HAP-1 (cell line): ENCODE measurements around the gene FSD1.
"Not testable (repeated sequence)": the region's sequence is repeated elsewhere in the genome, so short reads cannot be mapped to it uniquely, and the experiment has no call there.

Source experiments
- DNase-seq, 2 experiments: peaks; one replicate each; pipeline ENCODE4 v3.0.0-alpha.2; 2016 to 2020; ENCODE audit warnings: low spot score in 2 of 2
- H3K27me3 ChIP-seq: fragments of 250-450 bp; sonication (Bioruptor Pico); 2 replicates; pipeline ENCODE4 v1.5.1; 2020; ENCODE audit warnings: low read depth, mild to moderate bottlenecking, moderate library complexity
- H3K36me3 ChIP-seq: fragments of 250-450 bp; sonication (Bioruptor Pico); replicated peaks from 2 replicates; pipeline ENCODE4 v1.5.1; 2020; ENCODE audit warnings: mild to moderate bottlenecking
- H3K4me1 ChIP-seq: fragments of 250-450 bp; sonication (Bioruptor Pico); 2 replicates; pipeline ENCODE4 v1.5.1; 2020; ENCODE audit warnings: mild to moderate bottlenecking
- H3K4me3 ChIP-seq: fragments of 250-450 bp; sonication (Bioruptor Pico); 2 replicates; pipeline ENCODE4 v1.5.1; 2020; ENCODE audit warnings: mild to moderate bottlenecking, moderate library complexity
- H3K9me3 ChIP-seq: fragments of 250-450 bp; sonication (Bioruptor Pico); 2 replicates; pipeline ENCODE4 v1.5.1; 2020; ENCODE audit warnings: mild to moderate bottlenecking, moderate library complexity
- in situ Hi-C: fragments of 300-500 bp; cut with MboI; formaldehyde crosslinking; loops from 3 replicates; pipeline ENCODE4 v1.14.3; 2020; ENCODE audit warnings: low sequenced_read_pairs, inconsistent platforms, mixed read lengths

Gene FSD1

DNA sequence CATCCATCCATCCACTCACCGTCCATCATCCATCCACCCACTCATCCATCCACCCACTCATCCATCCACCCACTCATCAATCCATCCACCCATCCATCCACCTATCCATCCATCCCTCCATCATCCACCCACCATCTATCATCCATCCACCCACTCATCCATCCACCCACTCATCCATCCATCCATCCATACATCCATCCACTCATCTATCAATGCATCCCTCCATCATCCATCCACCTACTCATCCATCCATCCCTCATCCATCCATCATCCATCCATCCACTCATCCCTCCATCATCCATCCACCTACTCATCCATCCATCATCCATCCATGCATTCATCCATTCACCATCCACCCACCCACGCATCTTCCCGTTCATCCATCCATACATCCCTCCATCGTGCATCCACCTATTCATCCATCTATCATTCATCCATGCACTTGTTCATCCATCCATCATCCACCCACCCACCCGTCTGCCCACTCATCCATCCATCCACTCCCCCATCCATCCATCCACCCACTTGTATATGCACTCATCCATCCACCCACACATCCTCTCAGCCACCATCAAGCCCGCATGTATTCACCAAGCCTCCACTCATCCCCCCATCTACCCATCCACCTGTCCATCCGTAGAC lies 30.7 kb downstream of the FSD1 start:
- no peak overlapping the region for H3K4me3 ChIP-seq
- H3K27me3 ChIP-seq: no peaks in the 10 kb centered on the region
- in situ Hi-C loops: no loop called here
- no peaks in the 10 kb centered on the region for H3K9me3 ChIP-seq
- no peak for DNase-seq
- peaks cover 5% of the 10 kb centered on the region for H3K4me1 ChIP-seq
- H3K36me3 ChIP-seq: no peaks in the 10 kb centered on the region

DNA sequence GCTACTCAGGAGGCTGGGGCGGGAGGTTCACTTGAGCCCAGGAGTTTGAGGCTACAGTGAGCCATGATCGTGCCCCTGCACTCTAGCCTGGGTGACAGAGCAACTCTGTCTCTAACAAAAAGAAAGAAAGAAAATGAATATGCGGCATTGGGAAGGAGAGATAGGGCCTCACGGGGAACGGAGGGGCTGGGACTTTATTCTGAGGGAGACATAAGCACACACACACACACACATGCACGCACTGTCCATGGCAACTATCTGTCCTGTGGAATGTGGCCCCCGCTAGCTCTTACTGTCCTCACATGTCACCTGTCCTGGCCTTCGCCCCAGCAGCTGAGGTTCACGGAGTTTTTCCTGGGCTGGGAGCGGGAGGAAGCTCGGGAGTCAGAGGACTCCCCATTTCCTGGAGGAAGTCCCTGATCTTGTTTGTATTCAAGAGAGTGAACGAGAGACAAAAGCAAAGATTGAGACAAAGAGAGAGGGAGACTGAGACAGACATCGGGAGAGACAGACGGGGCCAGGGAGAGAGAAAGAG lies 33.6 kb downstream of the FSD1 start:
- H3K9me3 ChIP-seq: no peaks in the 10 kb centered on the region
- DNase-seq: no peak
- H3K4me1 ChIP-seq: peaks cover 7% of the 10 kb centered on the region
- in situ Hi-C loops: no loop called here
- no peaks in the 10 kb centered on the region for H3K27me3 ChIP-seq
- peak overlapping the region; percentile 7; the same call in 1 of the 2 replicates for H3K4me3 ChIP-seq
- H3K36me3 ChIP-seq: no peaks in the 10 kb centered on the region

DNA sequence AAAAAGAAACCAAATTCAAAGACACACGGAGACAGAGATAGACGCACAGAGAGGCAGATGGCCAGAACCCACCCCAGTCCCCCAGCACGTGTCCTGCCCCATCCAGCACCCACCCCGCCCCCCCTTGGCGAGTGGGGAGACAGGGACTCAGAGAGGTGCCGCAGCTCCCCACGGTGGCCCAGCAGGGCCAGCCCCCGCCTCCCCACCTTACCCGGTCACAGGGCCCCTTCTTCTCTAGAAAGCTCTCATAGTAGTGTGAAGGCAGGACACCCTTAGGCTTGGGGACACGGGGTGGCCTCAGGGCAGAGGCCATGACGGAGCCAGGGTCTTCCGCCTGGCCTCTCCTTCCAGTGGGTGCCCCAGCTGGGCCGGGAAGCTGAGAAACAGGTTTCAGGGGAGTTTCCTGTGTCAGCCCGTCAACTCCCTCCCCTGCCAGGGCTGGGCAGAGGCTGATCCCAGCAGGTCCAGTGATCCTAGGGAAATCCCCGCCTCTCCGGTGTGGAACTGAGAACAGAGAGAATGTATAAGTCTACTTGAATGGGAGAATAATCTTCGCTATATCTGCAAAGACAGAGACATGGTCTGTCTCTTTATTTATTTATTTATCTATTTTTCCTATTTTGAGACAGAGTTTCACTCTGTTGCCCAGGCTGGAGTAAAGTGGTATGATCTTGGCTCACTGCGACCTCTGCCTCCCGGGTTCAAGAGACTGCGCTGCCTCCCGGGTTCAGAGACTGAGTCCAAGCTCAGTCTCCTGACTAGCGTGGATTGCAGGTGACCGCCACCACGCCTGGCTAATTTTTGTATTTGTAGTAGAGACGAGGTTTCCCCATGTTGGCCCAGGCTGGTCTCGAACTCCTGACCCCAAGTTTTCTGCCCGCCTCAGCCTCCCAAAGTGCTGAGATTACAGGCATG lies 34.3 kb downstream of the FSD1 start, which contains the start of gene STAP2:
STAP2 (minus strand) TSS at position 387 of the 915 bp plus-strand sequence; CDS start at position 313, 74 bp downstream.
- no peak for DNase-seq
- H3K4me3 ChIP-seq: peak within 1 kb of the TSS; percentile 7; the same call in 1 of the 2 replicates
- in situ Hi-C loops: no loop called here

DNA sequence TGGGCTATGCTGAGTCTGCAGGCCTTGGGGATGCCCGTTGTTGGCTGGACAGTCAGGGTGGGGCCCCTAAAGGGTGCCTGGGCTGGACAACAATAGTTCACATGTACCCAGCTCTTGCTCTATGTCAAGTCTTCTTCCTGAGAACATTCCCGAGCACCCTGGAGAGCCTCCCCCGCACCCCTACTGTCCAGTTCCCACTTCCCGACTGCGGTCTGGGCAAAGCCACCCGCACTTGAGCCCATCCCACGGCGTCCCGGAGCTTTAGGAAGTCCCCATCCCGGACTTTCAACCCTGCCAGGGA lies 37.9 kb downstream of the FSD1 start:
- in situ Hi-C loops: no loop called here
- H3K4me3 ChIP-seq: peak overlapping the region; percentile 44
- no peak for DNase-seq

More for the DNA sequence above, 34.3 kb downstream of the FSD1 start, which contains the start of gene STAP2:
- Histone ChIP-seq H3K4me1 (peaks cover 7% of the 10 kb centered on the region), H3K36me3 (no peaks in the 10 kb centered on the region), H3K27me3 (no peaks in the 10 kb centered on the region), H3K9me3 (no peaks in the 10 kb centered on the region)

DNA sequence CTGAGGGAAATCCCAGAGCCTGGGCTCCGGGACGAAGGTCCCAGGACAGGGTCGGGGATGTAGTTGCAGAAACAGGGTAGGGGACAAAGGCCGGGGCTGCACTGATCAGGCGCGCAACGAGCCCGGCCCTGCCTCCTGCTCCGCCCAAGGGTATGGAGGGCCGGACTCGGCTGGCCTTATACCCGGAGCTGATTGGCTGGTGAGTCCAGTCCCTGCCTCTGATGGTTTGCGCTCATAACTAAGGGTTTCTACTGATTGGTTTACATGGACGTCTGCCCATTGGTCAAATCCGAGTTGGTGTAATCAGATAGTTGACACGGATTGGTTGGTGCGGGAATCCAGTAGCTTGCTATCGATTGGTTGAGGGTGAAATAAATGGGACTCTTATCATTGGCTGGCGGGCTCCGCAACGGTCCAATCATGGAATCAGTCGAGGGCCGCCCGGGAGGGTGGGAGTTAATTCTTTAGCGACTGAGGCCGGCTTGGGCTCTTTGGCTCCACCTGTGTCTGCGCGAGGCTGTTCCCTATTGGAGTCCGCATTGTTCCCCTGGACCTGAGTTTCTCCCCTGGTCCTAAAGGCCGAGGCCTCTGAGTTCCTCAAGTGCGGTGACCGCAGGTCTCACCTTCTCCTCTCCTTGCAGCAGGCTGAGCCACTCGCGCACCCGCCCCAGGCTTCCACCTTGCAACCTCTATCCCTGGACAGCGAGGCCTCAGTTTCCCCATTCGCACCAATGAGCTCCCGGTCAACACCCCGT lies 38.4 kb downstream of the FSD1 start:
- Histone ChIP-seq H3K36me3 (peaks cover 12% of the 10 kb centered on the region), H3K4me3 (peak overlapping the region; percentile 44), H3K4me1 (peaks cover 7% of the 10 kb centered on the region), H3K27me3 (no peaks in the 10 kb centered on the region), H3K9me3 (no peaks in the 10 kb centered on the region)
- in situ Hi-C loops: no loop called here
- peak; percentile 97 to 100 for DNase-seq

More for the DNA sequence above, 37.9 kb downstream of the FSD1 start:
- no peaks in the 10 kb centered on the region for H3K27me3 ChIP-seq
- H3K9me3 ChIP-seq: no peaks in the 10 kb centered on the region
- H3K36me3 ChIP-seq: peaks cover 9% of the 10 kb centered on the region
- peaks cover 7% of the 10 kb centered on the region for H3K4me1 ChIP-seq

DNA sequence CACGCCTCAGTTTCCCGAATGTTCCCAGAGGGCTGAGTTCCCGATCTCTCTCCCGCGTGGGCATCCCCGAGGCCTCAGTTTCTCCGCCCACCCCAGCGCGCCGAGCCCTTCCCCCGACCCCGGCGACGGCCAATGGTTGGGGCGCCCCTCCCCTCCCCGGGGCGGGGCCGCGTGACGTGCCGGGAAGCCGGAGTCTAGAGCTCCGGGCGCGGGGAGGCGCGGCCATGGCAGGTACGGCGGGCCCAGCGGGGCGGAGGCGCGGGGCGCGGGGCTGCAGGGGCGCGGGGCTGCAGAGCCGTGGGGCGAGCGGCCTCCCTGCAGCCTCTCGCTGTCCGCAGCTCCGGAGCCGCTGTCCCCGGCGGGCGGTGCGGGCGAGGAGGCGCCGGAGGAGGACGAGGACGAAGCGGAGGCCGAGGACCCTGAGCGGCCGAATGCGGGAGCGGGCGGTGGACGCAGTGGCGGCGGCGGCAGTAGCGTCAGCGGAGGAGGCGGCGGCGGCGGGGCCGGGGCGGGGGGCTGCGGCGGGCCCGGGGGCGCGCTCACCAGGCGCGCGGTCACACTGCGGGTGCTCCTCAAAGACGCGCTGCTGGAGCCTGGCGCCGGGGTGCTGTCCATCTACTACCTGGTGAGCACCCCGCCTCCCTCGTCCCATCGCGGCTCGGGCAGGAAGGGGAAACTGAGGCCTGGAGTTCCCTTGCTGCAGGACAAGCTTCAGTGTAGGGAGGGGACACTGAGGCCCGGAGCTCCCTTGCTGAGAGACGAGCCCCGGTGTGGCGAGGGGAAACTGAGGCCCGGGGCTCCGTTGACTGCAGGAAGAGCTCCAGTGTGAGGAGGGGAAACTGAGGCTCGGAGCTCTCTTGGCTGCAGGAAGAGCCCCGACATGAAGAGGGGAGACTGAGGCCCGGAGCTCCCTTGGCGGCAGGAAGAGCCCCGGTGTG lies 39.2 kb downstream of the FSD1 start, which contains the start of gene MPND:
MPND (plus strand) TSS at position 193 of the 938 bp plus-strand sequence; CDS start at position 225, 32 bp downstream.
- DNase-seq: peak; percentile 76 to 94
- Histone ChIP-seq H3K9me3 (no peaks in the 10 kb centered on the region), H3K27me3 (no peaks in the 10 kb centered on the region), H3K4me1 (peaks cover 2% of the 10 kb centered on the region), H3K4me3 (peak within 1 kb of the TSS; percentile 44), H3K36me3 (peaks cover 12% of the 10 kb centered on the region)
- in situ Hi-C loops: no loop called here

DNA sequence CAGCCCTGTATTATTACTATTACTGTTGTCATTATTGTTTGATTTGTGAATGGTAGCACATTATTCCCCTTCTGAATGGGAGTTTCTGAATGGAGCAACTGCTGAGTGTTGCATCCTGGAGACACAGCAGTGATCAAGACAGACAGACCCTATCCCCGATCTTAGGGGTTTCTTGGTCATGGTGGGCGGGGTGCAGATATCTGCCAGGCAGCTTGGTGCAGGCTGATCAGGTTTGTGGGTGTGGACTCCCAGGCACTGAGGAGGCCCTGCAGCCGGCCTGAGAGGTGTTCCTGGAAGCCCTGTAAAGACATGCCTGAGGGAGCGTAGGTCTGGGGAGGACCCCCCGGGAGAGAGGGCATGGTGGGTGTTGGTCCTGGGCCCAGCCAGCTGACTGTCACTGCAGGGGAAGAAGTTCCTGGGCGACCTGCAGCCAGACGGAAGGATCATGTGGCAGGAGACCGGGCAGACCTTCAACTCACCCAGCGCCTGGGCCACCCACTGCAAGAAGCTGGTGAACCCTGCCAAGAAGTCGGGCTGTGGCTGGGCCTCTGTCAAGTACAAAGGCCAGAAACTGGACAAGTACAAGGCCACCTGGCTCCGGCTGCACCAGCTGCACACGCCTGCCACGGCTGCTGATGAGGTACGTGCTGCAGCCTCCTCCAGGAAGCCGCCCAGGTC lies 41.1 kb downstream of the FSD1 start:
- in situ Hi-C loops: no loop called here
- no peak for DNase-seq
- H3K27me3 ChIP-seq: no peaks in the 10 kb centered on the region
- no peaks in the 10 kb centered on the region for H3K9me3 ChIP-seq
- no peak overlapping the region for H3K4me3 ChIP-seq
- H3K4me1 ChIP-seq: peaks cover 2% of the 10 kb centered on the region
- H3K36me3 ChIP-seq: peaks cover 16% of the 10 kb centered on the region

DNA sequence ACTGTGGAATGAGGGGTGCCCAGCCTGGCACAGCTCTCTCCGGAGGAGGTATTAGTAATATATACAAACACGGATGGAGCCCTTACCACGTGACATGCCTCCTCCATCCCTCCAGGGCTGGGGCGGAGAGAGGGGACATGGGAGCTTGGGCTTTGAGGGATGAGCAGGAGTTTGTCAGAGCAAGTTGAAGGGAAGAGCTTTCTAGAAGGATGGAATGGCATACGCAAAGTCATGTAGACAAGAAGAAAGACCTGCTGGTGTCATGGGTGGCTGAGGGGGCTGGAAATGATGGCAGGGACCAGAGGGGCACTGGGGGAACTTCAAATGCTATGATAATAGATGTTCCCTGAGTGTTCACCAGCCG lies 41.6 kb downstream of the FSD1 start:
- DNase-seq: no peak
- in situ Hi-C loops: no loop called here
- H3K9me3 ChIP-seq: no peaks in the 10 kb centered on the region
- peaks cover 16% of the 10 kb centered on the region for H3K36me3 ChIP-seq
- H3K4me3 ChIP-seq: no peak overlapping the region
- peaks cover 2% of the 10 kb centered on the region for H3K4me1 ChIP-seq
- H3K27me3 ChIP-seq: no peaks in the 10 kb centered on the region

DNA sequence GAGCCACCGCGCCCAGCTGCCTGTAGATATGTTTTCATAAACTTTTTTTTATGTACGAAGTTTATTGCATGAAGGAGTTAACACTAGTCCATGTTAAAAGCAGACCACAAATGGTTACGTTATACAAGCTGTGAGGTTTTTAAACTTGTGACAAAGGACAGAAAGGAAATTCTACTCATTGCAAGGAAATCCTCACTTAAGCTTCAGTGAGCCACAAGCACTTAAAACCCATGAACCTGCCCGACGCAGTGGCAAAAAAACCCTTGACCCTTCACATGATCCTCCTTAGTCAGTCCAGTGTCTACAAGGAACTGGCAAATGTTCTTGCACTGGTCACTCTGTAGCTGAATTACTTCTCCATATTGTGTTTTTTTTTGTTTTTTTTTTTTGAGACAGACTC lies 43.1 kb downstream of the FSD1 start:
- no peak for DNase-seq
- H3K4me3 ChIP-seq: no peak overlapping the region
- H3K36me3 ChIP-seq: peaks cover 16% of the 10 kb centered on the region
- H3K4me1 ChIP-seq: no peaks in the 10 kb centered on the region
- no peaks in the 10 kb centered on the region for H3K9me3 ChIP-seq
- H3K27me3 ChIP-seq: no peaks in the 10 kb centered on the region
- in situ Hi-C loops: no loop called here

DNA sequence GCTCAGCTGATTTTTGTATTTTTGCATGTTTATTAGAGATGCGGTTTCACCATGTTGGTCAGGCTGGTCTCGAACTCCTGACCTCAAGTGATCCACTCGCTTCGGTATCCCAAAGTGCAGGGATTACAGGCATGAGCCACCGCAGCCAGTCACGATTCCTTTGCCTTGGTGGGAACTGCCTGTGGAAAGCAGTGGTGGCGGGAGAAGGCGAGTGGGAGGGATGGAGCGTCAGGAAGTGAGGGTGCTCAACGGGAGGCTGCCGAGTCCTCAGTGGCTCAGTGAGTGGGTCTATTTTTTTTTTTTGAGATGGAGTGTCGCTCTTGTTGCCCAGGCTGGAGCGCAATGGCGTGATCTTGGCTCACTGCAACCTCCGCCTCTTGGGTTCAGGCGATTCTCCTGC lies 44.8 kb downstream of the FSD1 start:
- H3K27me3 ChIP-seq, H3K4me1 ChIP-seq, in situ Hi-C loops, H3K9me3 ChIP-seq, DNase-seq, H3K4me3 ChIP-seq: not testable (repeated sequence)
- H3K36me3 ChIP-seq: peaks cover 20% of the 10 kb centered on the region

DNA sequence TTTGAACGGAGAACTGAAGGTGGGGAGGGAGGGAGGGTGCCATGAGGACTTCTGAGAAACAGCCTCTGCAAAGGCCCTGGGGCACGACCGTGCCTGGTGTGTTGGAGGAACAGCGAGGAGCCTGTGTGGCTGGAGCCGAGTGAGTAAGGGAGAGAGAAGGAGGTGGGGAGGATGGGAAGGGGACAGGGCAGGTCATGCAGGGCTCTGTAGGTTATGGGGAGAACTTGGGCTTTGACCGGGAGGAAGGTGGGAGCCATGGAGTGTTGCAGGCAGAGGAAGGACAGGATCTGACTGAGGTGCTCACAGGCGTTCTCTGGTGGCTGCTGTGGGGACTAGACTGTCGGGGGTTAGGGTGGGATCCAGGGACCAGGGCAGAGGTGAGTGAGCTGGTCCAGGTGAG lies 45.7 kb downstream of the FSD1 start:
- peaks cover 24% of the 10 kb centered on the region for H3K36me3 ChIP-seq
- no peaks in the 10 kb centered on the region for H3K4me1 ChIP-seq
- in situ Hi-C loops: loop anchor here (5.0 kb wide), 1 partner anchor 83 kb away; no protein-coding TSS in a partner anchor
- H3K4me3 ChIP-seq: no peak overlapping the region
- no peak for DNase-seq
- no peaks in the 10 kb centered on the region for H3K9me3 ChIP-seq
- no peaks in the 10 kb centered on the region for H3K27me3 ChIP-seq

DNA sequence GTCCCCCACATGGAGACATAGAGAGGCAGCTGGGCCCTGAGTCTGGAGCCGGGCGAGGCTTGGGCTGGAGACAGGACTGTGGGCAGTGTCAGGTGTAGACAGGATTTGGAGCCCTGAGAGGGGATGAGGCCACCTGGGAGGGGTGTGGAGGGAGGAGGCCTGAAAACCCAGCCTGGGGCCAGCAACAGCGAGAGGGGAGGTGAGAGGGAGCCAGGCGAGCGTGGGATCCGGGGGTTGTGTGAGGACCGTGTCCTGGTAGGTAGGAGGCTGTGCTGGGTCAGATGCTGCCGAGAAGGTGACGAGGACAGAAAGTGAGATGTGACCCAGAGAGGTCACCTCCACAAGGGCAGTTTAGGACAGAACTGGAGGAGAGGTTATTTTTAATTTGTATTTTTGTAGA lies 46.3 kb downstream of the FSD1 start:
- Histone ChIP-seq H3K9me3 (no peaks in the 10 kb centered on the region), H3K36me3 (peaks cover 24% of the 10 kb centered on the region), H3K4me3 (no peak overlapping the region), H3K4me1 (no peaks in the 10 kb centered on the region), H3K27me3 (no peaks in the 10 kb centered on the region)
- in situ Hi-C loops: loop anchor here (5.0 kb wide), 1 partner anchor 83 kb away; no protein-coding TSS in a partner anchor
- no peak for DNase-seq
